H1 (cell line): ENCODE data around the gene MACC1.

Experiments used
- CBX5 ChIP-seq: fragments of 300-800, 300-1000 bp; sonication (generic); IDR thresholded peaks from 2 replicates; pipeline ENCODE4 v1.7.1; 2016; ENCODE audit warnings: antibody characterized with exemption, low read length, low read depth
- CTBP2 ChIP-seq: IDR thresholded peaks from 2 replicates; pipeline ENCODE4 v1.7.0; 2011; ENCODE audit warnings: borderline replicate concordance, mild to moderate bottlenecking, moderate library complexity, mixed read lengths, low read length; ENCODE audit not compliant: insufficient read depth, insufficient read length
- POLR2A ChIP-seq, 2 experiments: IDR thresholded peaks; 1 replicate in 1 of 2; 2 replicates in 1 of 2; pipeline ENCODE4 v1.6.1; 2011; ENCODE audit warnings: low read depth in 2 of 2, low read length in 2 of 2, mild to moderate bottlenecking in 2 of 2; ENCODE audit errors: control extremely low read depth in 1 of 2
- POLR2AphosphoS5 ChIP-seq: IDR thresholded peaks from 2 replicates; pipeline ENCODE4 v1.6.1; 2011; ENCODE audit warnings: low read depth, low read length
- RFX5 ChIP-seq: IDR thresholded peaks from 2 replicates; pipeline ENCODE4 v1.6.1; 2011; ENCODE audit warnings: low read depth, low read length, improper control_type of control experiment, borderline replicate concordance
- SIX5 ChIP-seq: IDR thresholded peaks from 2 replicates; pipeline ENCODE4 v1.6.1; 2011; ENCODE audit warnings: mild to moderate bottlenecking, low read depth, low read length
- TAF1 ChIP-seq: IDR thresholded peaks from 2 replicates; pipeline ENCODE4 v1.6.1; 2011; ENCODE audit warnings: mild to moderate bottlenecking, low read depth, low read length
- TF ChIP-seq, protein P1 (sequence below), 3 experiments: IDR thresholded peaks; 1 replicate in 2 of 3; 2 replicates in 1 of 3; pipeline versions ENCODE4 v1.5.1 to v1.6.1; 2011; ENCODE audit warnings: low read length in 3 of 3, mild to moderate bottlenecking in 3 of 3, inconsistent platforms in 2 of 3, low read depth in 1 of 3, moderate library complexity in 1 of 3; ENCODE audit not compliant: insufficient read depth in 1 of 3; ENCODE audit errors: control extremely low read depth in 1 of 3

DNA sequence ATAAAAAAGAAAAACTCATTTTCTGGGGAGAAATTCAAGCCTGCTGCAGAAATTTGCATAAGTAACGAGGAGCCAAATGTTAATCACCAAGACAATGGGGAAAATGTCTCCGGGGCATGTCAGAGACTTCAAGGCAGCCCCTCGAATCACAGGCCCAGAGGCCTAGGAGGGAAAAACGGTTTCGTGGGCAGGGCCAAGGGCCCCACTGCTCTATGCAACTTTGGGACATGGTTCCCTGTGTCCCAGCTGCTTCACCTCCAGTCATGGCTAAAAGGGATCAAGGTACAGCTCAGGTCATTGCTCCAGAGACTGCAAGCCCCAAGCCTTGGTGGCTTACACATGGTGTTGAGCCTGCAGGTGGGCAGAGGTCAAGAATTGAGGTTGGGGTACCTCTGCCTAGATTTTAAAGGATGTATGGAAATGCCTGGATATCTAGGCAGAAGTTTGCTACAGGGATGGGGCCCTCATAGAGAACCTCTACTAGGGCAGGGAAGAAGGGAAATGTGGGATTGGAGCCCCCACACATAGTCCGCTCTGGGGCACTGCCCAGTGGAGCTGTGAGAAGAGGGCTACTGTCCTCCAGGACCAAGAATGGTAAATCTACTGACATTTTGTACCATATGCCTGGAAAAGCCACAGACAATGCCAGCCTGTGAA is 8.4 kb downstream of the MACC1 start:
- TF ChIP-seq, protein P1, sequence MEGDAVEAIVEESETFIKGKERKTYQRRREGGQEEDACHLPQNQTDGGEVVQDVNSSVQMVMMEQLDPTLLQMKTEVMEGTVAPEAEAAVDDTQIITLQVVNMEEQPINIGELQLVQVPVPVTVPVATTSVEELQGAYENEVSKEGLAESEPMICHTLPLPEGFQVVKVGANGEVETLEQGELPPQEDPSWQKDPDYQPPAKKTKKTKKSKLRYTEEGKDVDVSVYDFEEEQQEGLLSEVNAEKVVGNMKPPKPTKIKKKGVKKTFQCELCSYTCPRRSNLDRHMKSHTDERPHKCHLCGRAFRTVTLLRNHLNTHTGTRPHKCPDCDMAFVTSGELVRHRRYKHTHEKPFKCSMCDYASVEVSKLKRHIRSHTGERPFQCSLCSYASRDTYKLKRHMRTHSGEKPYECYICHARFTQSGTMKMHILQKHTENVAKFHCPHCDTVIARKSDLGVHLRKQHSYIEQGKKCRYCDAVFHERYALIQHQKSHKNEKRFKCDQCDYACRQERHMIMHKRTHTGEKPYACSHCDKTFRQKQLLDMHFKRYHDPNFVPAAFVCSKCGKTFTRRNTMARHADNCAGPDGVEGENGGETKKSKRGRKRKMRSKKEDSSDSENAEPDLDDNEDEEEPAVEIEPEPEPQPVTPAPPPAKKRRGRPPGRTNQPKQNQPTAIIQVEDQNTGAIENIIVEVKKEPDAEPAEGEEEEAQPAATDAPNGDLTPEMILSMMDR (IDR thresholded peaks at IDR 0.05; ENCODE audit: control extremely low read depth in 1 of 3, insufficient read depth in 1 of 3, low read depth in 1 of 3, low read length in 3 of 3) = no peak
- TF ChIP-seq POLR2A (IDR thresholded peaks at IDR 0.05; ENCODE audit: control extremely low read depth in 1 of 2, low read depth in 2 of 2, low read length in 2 of 2) (no peak), CBX5 (no peak), TAF1 (no peak), SIX5 (no peak), POLR2AphosphoS5 (no peak), RFX5 (no peak), CTBP2 (no peak)
